ENCODE data around the gene SMARCB1.

The SMARCB1 gene

DNA sequence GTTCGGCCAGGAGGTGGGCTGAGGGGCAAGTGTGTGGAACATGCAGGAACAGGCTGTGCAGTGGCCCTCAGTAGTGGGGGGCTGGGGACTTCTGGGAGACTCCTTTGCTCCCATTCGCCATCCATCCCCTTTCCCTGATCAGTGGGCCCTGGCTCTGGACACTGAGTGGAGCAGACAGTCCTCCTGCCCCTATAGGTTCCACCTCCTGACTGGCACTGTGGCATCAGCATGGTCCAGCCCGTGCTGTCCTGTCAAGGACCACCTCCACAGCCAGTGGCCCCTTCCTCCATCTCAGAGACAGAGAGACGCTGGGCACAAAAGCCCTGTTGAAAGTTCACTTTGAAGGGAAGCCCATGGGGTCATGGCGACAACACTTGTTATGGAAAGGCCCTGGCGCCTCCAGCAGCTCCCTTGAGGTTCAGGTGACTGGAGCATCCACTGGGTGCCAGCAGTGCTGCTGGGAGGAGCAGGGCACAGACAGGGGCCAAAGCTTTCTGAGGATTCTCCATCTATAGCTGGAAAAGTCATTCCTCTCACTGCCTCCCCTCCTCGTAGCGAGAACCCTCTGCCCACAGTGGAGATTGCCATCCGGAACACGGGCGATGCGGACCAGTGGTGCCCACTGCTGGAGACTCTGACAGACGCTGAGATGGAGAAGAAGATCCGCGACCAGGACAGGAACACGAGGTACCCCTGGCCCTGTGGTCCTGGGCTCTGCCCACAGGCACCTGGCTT lies 46.4 kb downstream of the SMARCB1 start:
- DNase-seq: no peak

DNA sequence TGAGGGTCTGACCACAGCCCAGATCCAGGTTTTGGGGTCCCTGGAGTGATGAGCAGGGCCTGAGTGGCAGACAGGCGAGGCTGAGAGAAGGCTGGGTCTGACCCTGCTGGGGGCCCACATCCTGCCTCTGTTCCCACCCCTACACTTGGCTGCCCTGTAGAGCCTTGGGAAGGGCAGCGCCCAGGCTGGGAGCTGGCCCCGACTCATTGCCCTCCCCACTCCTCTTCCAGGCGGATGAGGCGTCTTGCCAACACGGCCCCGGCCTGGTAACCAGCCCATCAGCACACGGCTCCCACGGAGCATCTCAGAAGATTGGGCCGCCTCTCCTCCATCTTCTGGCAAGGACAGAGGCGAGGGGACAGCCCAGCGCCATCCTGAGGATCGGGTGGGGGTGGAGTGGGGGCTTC lies 47.1 kb downstream of the SMARCB1 start:
- DNase-seq: no peak

DNA sequence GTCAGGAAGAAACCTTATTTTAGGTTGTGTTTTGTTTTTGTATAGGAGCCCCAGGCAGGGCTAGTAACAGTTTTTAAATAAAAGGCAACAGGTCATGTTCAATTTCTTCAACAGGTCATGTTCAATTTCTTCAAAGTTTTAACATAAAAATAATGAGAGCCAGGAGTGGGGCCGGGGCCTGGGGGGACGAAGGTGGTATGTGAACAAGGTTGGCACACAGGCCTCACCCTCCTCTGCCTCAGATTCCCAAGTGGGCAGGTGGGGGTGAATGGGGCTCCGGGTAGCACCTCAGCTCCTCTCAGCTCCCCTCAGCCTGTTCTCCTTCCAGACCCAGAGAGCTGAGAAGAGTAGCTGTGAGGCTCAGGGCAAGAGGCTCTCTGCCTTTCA lies 47.6 kb downstream of the SMARCB1 start:
- DNase-seq: no peak

DNA sequence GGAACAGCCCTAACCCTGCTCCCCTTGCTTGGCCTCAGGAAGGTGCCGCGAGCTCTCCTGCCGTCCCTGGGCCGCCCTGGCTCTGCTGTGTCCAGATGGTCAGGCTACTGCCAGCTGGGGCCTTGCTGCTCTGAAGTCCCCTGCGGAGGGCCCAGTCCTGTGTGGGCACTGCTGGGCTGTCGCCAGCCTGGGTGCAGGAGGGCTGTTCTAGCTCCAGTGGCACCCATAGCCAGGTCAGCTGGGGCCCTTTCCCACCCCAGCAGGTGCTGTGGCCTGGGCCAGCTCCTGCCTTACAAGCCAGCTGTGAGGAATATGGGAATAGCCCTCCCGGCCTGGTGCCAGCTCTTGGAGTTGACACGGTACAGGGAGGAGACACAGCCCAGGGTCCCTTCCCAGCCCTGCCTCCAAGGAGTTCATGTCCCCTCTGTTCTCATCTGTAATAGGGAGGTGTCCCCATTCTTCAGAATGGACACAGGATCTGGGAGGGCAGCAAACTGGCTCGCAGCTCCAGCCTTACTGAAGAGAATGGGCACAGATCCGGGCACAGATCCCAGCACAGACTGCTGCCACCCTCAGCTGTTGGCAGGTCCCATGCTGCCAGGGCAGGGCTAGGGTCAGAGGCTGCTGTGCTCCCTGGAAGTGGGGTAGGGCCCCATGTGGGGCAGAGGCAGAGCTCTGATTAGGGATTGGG lies 48.2 kb downstream of the SMARCB1 start:
- DNase-seq: no peak

DNA sequence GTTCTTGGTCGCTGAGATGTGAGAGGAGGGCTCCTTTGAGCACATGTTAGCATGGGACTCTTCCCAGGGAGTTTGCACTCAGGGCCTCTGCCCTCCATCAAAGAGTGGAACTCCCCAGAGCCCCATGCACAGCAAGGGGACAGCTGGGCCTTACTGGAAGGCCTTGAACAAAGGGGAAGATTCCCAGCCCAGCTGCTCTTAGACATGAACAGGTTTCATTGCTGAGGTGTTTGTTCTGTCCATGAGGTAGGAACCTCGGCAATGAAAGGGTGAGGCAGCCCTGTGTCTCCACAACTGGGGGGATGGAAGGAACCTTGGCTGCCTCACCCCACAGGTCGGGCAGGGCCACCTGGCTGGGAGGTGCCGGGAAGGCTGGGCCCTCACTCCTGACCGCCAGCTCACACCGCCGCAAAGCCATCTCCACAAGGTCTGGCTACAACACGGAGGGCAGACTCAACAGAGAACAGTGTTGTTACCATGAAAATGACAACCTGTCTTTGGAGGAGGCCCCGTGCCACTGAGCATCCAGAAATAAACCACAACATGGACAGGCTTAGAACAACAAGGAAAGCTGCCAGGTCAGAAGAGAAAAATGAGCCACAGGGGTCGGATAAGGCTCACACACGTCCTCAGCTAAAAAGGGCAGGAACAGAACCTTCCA lies 48.8 kb downstream of the SMARCB1 start:
- no peak for DNase-seq

GRCh38 chr22:23836281-23836680 lies 49.5 kb downstream of the SMARCB1 start:
- DNase-seq: no peak

DNA sequence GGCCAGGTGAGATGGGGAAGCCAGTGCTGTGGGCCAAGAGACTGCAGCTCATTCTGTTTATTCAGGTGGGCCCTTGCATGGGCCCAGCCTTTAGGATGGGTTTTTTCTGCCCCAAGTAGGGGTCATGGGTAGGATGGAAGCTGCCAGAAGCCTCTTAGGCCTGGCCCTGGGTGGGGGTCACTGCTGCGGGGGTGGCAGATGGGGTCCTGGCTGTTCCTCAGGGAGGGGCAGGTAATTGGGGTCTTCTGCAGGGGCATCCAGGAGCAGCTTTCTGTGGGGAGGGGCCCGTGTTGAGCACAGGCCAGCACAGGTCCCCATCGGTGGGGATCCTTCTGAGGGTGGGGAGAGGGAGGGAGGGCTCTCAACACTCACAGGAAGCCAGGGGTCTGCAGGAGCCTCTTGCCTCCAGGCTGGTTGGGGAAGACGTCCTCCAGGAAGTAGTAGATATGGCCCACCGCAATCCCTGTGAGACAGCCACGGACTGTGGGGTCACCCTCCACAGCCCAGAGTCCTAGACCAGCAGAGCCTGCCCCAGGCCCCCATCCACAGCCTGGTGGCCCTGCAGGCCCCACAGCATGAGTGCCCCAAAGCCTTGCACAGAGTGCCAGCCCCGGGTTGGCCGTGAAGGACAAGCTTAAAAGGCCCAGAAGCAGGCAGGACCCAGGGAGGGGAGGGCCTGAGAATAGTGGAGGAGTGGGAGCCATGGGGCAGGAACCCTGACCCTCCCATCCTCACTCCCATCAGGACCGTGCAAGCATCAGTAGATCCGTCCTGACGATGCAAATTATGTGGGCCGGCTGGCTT lies 50.1 kb downstream of the SMARCB1 start:
- DNase-seq: no peak

DNA sequence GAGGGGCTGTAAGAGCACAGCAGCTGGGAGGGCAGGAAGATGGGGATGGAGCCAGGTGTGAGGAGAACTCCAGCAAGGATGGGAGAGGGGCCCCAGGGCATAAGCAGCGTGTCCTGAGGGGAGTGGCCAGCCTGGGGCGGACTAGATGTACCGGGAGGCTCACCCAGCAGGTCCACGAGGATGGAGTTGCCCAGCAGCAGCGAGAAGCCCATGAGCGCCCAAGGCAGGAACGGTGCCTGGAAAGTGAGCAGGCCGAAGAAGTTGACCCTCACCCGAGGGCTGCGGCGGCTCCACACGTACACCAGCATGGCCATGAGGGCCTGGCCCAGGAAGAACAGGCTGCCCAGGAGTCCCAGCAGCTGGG lies 50.7 kb downstream of the SMARCB1 start:
- DNase-seq: no peak

DNA sequence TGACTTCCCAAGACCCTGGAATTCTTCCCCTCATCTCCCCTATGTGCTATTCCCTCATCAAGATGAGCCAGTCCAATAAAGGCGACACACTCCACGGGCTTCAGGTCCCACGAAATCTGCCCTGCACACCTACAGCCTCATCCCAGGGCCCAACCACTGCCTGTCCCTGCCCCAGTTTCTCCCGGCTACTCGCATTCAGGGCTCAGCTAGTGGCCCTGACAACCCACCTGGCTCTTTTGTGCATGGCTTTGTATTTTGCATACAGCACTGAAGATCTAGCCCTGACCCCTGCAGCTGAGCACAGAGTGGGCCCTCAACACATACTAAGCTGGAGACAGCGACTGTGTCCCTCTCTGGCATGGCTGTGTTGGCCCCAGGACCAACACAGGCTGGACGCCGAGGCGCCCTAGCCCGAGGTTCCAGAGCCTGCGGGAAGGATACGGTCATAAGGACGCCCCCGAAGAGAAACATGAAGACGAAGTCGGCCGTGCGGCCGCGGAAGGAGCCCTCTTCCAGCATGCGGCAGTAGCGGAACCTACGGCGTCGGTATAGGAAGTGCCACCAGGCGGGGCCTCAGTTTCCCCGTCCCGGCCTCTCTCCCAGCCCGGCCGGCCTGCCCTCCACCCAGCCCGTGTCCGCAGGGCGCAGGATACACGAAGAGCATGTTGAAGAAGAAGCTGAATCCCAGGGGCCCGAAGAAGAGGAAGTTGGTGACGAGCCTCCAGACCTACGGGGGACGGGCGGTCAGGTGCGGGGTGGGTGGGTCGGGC lies 51.3 kb downstream of the SMARCB1 start:
- DNase-seq: no peak

DNA sequence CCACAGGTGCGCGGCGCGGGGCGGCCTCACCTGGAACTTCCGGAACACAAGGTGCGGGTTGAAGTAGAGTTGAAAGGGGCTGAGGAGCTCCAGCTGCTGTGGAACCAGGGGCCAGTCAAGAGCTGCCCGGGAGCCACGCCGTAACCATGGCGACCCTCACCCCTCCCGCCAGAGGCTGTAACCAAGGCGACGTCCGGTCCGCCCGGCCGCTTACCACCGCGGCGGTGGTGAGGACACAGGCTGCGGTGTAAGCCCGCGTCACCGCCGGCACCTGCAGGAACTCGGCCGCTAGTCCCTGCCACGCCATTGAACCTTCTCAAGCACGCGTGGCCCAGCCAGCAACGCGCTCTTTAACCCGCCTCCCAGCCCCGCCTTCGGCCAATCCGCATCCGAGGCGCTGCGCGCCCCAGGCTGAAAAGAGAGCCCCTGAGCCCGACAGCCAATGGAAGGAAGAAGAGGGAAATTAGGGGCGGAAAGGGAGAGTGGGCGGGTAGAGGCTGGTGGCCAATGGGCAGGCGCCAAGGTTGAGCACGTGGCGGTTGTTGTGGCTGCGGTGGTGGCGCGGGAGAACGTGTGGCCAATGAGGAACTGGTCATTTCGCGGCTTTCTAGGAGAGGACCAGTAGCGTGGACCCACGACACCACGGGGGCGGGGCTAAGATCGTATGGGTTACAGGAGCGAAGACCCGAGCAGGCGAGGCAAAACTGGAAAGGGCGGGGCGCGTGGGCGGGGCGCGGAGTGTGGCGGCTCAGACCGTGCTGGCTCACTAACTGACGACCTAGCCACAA lies 52.1 kb downstream of the SMARCB1 start, which contains the start of gene DERL3:
Gene DERL3 (minus strand): TSS at position 326 of the 788 bp plus-strand sequence. CDS start 19 bp downstream, at position 307.
- DNase-seq: peak; percentile 99

DNA sequence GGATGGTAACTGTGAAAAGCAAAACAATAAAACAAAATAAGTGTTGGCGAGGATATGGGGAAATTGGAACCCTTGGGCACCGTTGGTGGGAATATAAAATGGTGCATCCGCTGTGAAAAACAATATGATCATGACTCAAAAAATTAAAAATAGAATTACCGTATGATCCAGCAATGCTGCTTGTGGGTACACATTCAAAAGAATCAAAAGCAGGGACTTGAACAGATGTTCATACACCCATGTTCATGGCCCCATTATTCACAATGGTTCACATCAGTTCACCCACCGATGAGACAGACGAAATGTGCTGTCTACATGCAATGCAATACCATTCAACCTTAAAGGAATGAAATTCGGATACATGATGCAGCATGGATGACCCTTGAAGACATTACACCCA lies 53.3 kb downstream of the SMARCB1 start:
- DNase-seq: no peak

DNA sequence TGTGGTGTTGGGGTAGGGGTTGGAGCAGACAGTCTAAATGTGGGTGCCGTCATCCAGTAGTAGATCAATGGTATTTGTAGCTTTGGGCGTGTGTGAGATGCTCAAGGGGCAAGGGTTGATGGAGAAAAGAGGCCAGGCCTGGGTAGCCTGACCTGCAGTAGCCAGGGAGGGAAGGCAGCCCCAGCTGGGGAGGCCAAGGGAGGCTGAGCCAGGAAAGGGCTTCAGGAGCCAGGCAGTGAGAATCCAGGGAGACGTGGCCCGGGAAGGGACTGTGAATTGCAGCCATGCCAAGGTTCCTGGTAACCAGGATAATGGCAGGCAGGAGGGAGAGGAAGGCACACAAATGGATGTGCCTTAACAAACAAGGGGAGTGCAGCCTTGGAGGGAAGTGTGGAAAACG lies 54.5 kb downstream of the SMARCB1 start:
- DNase-seq: no peak

- DNase-seq: no peak
Observed at GRCh38 chr22:23841736-23842445, 55.1 kb downstream of the SMARCB1 start.

DNA sequence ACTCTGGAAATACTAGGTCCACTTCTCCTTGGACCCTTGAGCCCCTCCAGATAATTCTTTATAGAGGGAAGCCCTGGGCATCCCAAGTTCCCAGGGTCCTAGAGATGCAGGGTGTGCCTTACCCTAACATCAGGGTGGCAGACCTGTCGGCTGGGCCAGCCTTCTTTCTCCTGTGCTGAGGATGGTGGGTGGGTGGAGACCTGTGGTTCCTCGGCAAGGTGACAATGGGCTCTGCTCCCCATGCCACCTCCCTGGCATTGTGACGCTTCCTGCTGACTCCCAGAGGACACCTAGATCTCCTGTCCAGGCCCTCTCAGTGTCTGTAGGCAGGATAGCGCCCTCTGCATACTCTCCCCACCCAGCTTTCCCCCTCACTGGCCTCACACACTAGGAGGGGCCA lies 55.8 kb downstream of the SMARCB1 start:
- no peak for DNase-seq

DNA sequence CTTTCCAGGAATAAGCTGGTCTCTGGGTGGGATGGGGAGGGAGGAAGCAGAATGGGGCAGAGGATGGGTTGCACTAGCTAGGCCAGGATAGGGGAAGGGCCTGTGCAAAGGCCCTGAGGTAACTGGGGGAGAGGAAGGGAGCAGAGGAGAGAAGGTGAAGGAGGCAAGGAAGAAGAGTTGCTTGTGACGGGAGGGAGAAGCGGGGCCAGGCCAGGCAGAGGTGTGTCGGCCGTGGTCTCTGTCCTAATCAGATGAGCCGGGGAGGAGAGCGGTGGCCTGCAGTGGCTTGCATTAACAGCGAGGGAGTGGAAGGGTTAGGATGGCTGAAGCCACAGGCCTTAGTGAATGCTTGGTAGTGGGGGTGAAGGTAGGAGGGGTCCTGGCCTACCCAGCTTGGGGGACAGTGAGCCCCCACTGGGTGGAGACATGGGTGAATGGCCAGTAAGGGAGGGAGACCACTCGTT lies 58.0 kb downstream of the SMARCB1 start:
- DNase-seq: no peak

GRCh38 chr22:23845265-23846080 lies 58.7 kb downstream of the SMARCB1 start:
- no peak for DNase-seq

DNA sequence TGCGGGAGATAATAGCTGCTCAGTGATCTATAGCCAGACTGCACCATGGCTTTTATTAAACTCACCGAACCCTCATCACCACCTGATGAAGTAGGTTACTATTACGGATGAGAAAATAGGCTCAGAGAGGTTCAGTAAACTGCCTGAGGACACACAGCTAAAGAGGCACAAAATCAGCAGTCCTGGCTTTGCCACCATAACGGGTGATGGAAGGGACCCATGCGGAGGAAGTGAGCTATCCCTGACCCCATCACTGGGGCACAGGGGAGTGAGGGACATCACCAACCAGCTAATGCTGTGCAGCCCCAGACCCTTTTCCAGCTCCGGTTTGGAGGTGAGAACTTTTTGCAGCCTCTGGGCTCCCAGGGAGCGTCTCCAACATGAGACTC lies 59.3 kb downstream of the SMARCB1 start:
- no peak for DNase-seq

DNA sequence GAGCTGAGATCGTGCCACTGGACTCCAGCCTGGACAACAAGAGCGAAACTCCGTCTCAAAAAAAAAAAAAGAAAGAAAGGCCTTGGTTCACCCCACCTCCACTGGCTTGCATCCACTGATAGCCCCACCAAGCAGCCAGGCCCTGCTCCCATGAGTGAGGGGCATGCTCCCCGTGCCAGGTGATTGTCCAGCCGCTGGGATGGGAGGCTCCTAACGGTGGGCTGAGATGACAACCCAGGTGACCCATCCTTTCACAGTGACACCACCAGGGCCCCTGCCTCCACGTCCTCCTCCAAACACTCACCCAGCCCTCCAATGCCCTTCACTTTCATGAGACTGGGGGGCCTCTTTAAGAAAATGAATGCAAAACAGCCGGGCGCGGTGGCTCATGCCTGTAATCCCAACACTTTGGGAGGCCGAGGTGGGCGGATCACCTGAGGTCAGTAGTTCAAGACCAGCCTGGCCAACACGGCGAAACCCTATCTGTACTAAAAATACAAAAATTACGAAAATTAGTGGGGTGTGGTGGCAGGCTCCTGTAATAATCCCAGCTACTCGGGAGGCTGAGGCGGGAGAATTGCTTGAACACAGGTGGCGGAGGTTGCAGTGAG lies 60.6 kb downstream of the SMARCB1 start:
- no peak for DNase-seq

All from NCI-H774 (cell line).